Cortex of kidney (tissue), 1 donor: ENCODE measurements around the gene PLEKHN1.
"Not testable (repeated sequence)": the region's sequence is repeated elsewhere in the genome, so short reads cannot be mapped to it uniquely, and the experiment has no call there.

Source experiments
- DNase-seq: peaks from one replicate; lab custom pipeline; 2025; lab: John Stamatoyannopoulos, UW

The PLEKHN1 gene

GRCh38 chr1:1010131-1010530 lies 43.8 kb downstream of the PLEKHN1 start:
- DNase-seq = not testable (repeated sequence)

GRCh38 chr1:1011396-1011949 lies 45.2 kb downstream of the PLEKHN1 start:
- no peak for DNase-seq

GRCh38 chr1:1012736-1013104 lies 46.4 kb downstream of the PLEKHN1 start:
- not testable (repeated sequence) for DNase-seq

GRCh38 chr1:1013105-1013921 lies 47.0 kb downstream of the PLEKHN1 start, which contains the start of gene ISG15:
ISG15 (plus strand) TSS chr1:1013497; CDS start chr1:1013574, 77 bp downstream.
- DNase-seq = no peak

- DNase-seq = no peak
These were observed 47.8 kb downstream of the PLEKHN1 start for GRCh38 chr1:1013922-1014648.

- DNase-seq = no peak
These were observed 48.8 kb downstream of the PLEKHN1 start for GRCh38 chr1:1014799-1015681.

GRCh38 chr1:1017397-1018320 lies 51.4 kb downstream of the PLEKHN1 start:
- DNase-seq = not testable (repeated sequence)

GRCh38 chr1:1018321-1018685 lies 52.0 kb downstream of the PLEKHN1 start:
- DNase-seq = not testable (repeated sequence)

- DNase-seq = peak; percentile 69
These were observed 53.1 kb downstream of the PLEKHN1 start for GRCh38 chr1:1019122-1019999.

- DNase-seq = no peak
These were observed 53.7 kb downstream of the PLEKHN1 start, which contains the start of gene AGRN for GRCh38 chr1:1020000-1020404. AGRN (plus strand) TSS chr1:1020120; CDS start chr1:1020173, 53 bp downstream.

- no peak for DNase-seq
These were observed 54.2 kb downstream of the PLEKHN1 start for GRCh38 chr1:1020415-1021009.

GRCh38 chr1:1021010-1021919 lies 55.0 kb downstream of the PLEKHN1 start:
- no peak for DNase-seq

GRCh38 chr1:1021920-1022259 lies 55.6 kb downstream of the PLEKHN1 start:
- no peak for DNase-seq

GRCh38 chr1:1022302-1023009 lies 56.2 kb downstream of the PLEKHN1 start:
- DNase-seq = no peak

- DNase-seq = no peak
These were observed 57.4 kb downstream of the PLEKHN1 start for GRCh38 chr1:1023700-1024099.

GRCh38 chr1:1024149-1024770 lies 58.0 kb downstream of the PLEKHN1 start:
- DNase-seq = no peak
